H1 (cell line): ENCODE measurements around the gene MXRA7. TPM values are rescaled to one million over a fixed set of nuclear protein-coding genes. Genes with fewer than 3 reads are reported as not detected.

Experiments
- CTCF ChIA-PET: fragments of 300-600 bp; sonication (Branson Sonifier 250); formaldehyde crosslinking; loops from one replicate; lab custom pipeline; 2021; ENCODE audit not compliant: partially characterized antibody; lab: Charles Lee
- POLR2A ChIA-PET: fragments of 300-600 bp; sonication (Branson Sonifier 250); formaldehyde crosslinking; loops from one replicate; lab custom pipeline; 2021; ENCODE audit warnings: inconsistent platforms; ENCODE audit not compliant: partially characterized antibody; lab: Charles Lee
- DNase-seq, 2 experiments: peaks; one replicate each; pipeline versions ENCODE4 v3.0.0 to v3.0.0-alpha.2; 2010 to 2022; ENCODE audit warnings: low spot score in 2 of 2, low read depth in 1 of 2, mixed read lengths in 1 of 2
- FAIRE-seq: peaks from 2 replicates; lab custom pipeline; 2011; peaks lifted over from hg19 to GRCh38; lab: Jason Lieb, UNC
- H2AFZ ChIP-seq: 2 replicates; pipeline ENCODE4 v1.8.1; 2012; ENCODE audit warnings: low read length, inconsistent platforms
- H2AK5ac ChIP-seq: 2 replicates; pipeline ENCODE4 v1.6.1; 2013; ENCODE audit warnings: low read depth, low read length
- H2BK120ac ChIP-seq: replicated peaks from 2 replicates; pipeline ENCODE3; 2013; ENCODE audit warnings: low read depth, low read length, inconsistent platforms
- H2BK12ac ChIP-seq: 2 replicates; pipeline ENCODE4 v1.6.1; 2013; ENCODE audit warnings: low read depth, low read length
- H2BK15ac ChIP-seq: 2 replicates; pipeline ENCODE4 v1.6.1; 2013; ENCODE audit warnings: low read length
- H2BK20ac ChIP-seq: 2 replicates; pipeline ENCODE4 v1.6.1; 2013; ENCODE audit warnings: low read length
- H2BK5ac ChIP-seq: 2 replicates; pipeline ENCODE4 v1.6.1; 2013; ENCODE audit warnings: low read depth, low read length
- H3K14ac ChIP-seq: 2 replicates; pipeline ENCODE4 v1.6.1; 2013; ENCODE audit warnings: inconsistent platforms; ENCODE audit not compliant: insufficient read length
- H3K18ac ChIP-seq: 2 replicates; pipeline ENCODE4 v1.6.1; 2013; ENCODE audit warnings: low read length; ENCODE audit errors: extremely low read depth
- H3K23ac ChIP-seq: 2 replicates; pipeline ENCODE4 v1.6.1; 2013; ENCODE audit warnings: inconsistent platforms; ENCODE audit not compliant: insufficient read length
- H3K23me2 ChIP-seq: 2 replicates; pipeline ENCODE4 v1.6.1; 2013; ENCODE audit warnings: low read depth, low read length
- H3K27ac ChIP-seq: 2 replicates; pipeline ENCODE4 v1.6.1; 2011; ENCODE audit warnings: low read depth, low read length, inconsistent platforms
- H3K27me3 ChIP-seq, 4 experiments: replicated peaks in 1 of 4; 1 replicate in 1 of 4; 2 replicates in 3 of 4; pipeline versions ENCODE4 v1.6.1 to v1.8.1; 2011 to 2013; ENCODE audit warnings: low read length in 3 of 4, mild to moderate bottlenecking in 3 of 4, inconsistent platforms in 2 of 4, mixed read lengths in 2 of 4, moderate library complexity in 1 of 4; ENCODE audit not compliant: control insufficient read depth in 3 of 4, insufficient read depth in 3 of 4; ENCODE audit errors: extremely low read depth in 1 of 4
- H3K36me3 ChIP-seq, 4 experiments: 2 replicates each; pipeline versions ENCODE4 v1.6.1 to v1.8.1; 2011 to 2013; ENCODE audit warnings: mild to moderate bottlenecking in 4 of 4, low read length in 3 of 4, moderate library complexity in 2 of 4, control low read depth in 1 of 4, inconsistent platforms in 1 of 4; ENCODE audit not compliant: insufficient read depth in 4 of 4, control insufficient read depth in 2 of 4
- H3K4ac ChIP-seq: replicated peaks from 2 replicates; pipeline ENCODE3; 2013; ENCODE audit warnings: low read length, low read depth, mixed read lengths, inconsistent platforms; ENCODE audit not compliant: insufficient read length
- H3K4me1 ChIP-seq, 4 experiments: replicated peaks in 1 of 4; 1 replicate in 1 of 4; 2 replicates in 3 of 4; pipeline versions ENCODE4 v1.6.1 to v1.8.1; 2011 to 2013; ENCODE audit warnings: low read length in 3 of 4, inconsistent platforms in 2 of 4, mixed read lengths in 1 of 4; ENCODE audit not compliant: insufficient read depth in 4 of 4, control insufficient read depth in 3 of 4
- H3K4me2 ChIP-seq, 2 experiments: 2 replicates each; pipeline versions ENCODE4 v1.6.1 to v1.8.1; 2011 to 2013; ENCODE audit warnings: low read depth in 2 of 2, low read length in 2 of 2, control low read depth in 1 of 2, inconsistent platforms in 1 of 2, mild to moderate bottlenecking in 1 of 2; ENCODE audit not compliant: insufficient read depth in 1 of 2
- H3K4me3 ChIP-seq, 4 experiments: fragments of 200-600, 300-600 bp in 1 of 4; sonication (generic), shearing (Covaris generic), sonication (Bioruptor Twin) in 1 of 4; 2 replicates each; pipeline versions ENCODE4 v1.5.1 to v1.8.1; 2011 to 2016; ENCODE audit warnings: low read length in 4 of 4, low read depth in 3 of 4, control low read depth in 2 of 4, inconsistent platforms in 2 of 4, mild to moderate bottlenecking in 2 of 4, mixed read lengths in 1 of 4, moderate library complexity in 1 of 4; ENCODE audit not compliant: insufficient read depth in 2 of 4; ENCODE audit errors: extremely low read depth in 1 of 4
- H3K56ac ChIP-seq: replicated peaks from 2 replicates; pipeline ENCODE3; 2013; ENCODE audit warnings: low read depth, mild to moderate bottlenecking, mixed read lengths, low read length, inconsistent platforms; ENCODE audit not compliant: insufficient read length
- H3K79me1 ChIP-seq: 2 replicates; pipeline ENCODE4 v1.6.1; 2013; ENCODE audit warnings: low read depth, low read length, control low read depth
- H3K79me2 ChIP-seq, 2 experiments: 2 replicates each; pipeline versions ENCODE4 v1.6.1 to v1.8.1; 2012 to 2013; ENCODE audit warnings: low read length in 2 of 2, mild to moderate bottlenecking in 2 of 2, inconsistent platforms in 1 of 2; ENCODE audit not compliant: insufficient read depth in 2 of 2, control insufficient read depth in 1 of 2
- H3K9ac ChIP-seq, 4 experiments: replicated peaks in 1 of 4; 1 replicate in 1 of 4; 2 replicates in 3 of 4; pipeline versions ENCODE4 v1.6.1 to v1.8.1; 2011 to 2013; ENCODE audit warnings: low read depth in 3 of 4, low read length in 3 of 4, control low read depth in 2 of 4, mild to moderate bottlenecking in 2 of 4, moderate library complexity in 2 of 4, inconsistent platforms in 1 of 4; ENCODE audit errors: extremely low read depth in 1 of 4
- H3K9me3 ChIP-seq, 2 experiments: 2 replicates each; pipeline versions ENCODE4 v1.6.1 to v1.8.1; 2012 to 2013; ENCODE audit warnings: mild to moderate bottlenecking in 2 of 2, moderate library complexity in 2 of 2, control low read depth in 1 of 2, inconsistent platforms in 1 of 2, low read depth in 1 of 2, low read length in 1 of 2, mixed read lengths in 1 of 2; ENCODE audit not compliant: insufficient read depth in 2 of 2
- H4K20me1 ChIP-seq, 2 experiments: replicated peaks in 1 of 2; 2 replicates each; pipeline versions ENCODE3 to v1.8.1; 2011 to 2013; ENCODE audit warnings: inconsistent platforms in 2 of 2, low read length in 2 of 2, mild to moderate bottlenecking in 1 of 2; ENCODE audit not compliant: insufficient read depth in 2 of 2, control insufficient read depth in 1 of 2
- H4K5ac ChIP-seq: 2 replicates; pipeline ENCODE4 v1.6.1; 2013; ENCODE audit warnings: low read length, low read depth, mixed read lengths, inconsistent platforms; ENCODE audit not compliant: insufficient read length
- H4K8ac ChIP-seq: 2 replicates; pipeline ENCODE4 v1.8.0; 2013; ENCODE audit warnings: mild to moderate bottlenecking, moderate library complexity, low read length, inconsistent platforms; ENCODE audit not compliant: insufficient read depth; ENCODE audit errors: extremely low read depth
- H4K91ac ChIP-seq: replicated peaks from 2 replicates; pipeline ENCODE3; 2013; ENCODE audit warnings: low read length, mixed read lengths, inconsistent platforms; ENCODE audit not compliant: insufficient read length
- WGBS, 2 experiments: shearing (Covaris generic) in 1 of 2; methylation state at CpG; one replicate each; pipeline versions ENCODE4 v1.1.6 to v1.1.7; 2013 to 2015; ENCODE audit warnings: low lambda C conversion rate in 2 of 2, mixed read lengths in 2 of 2, inconsistent platforms in 1 of 2, low coverage in 1 of 2, missing lambda C conversion rate in 1 of 2; ENCODE audit not compliant: insufficient replicate concordance in 2 of 2, insufficient coverage in 1 of 2, insufficient read length in 1 of 2; ENCODE audit errors: extremely low coverage in 1 of 2, missing lambda C conversion rate in 1 of 2; 5-methylcytosine and 5-hydroxymethylcytosine counted together
- polyA plus RNA-seq, 7 experiments: library from polyadenylated mRNA; depleted of rRNA in 3 of 7; stranded (reverse) in 5 of 7; unstranded in 2 of 7; fragments of >200 nt in 5 of 7; fragments of 200-250 nt in 2 of 7; gene quantifications; 1 replicate in 5 of 7; 2 replicates in 1 of 7; 4 replicates in 1 of 7; pipeline versions ENCODE4 v1.2.1 to v1.2.3, GENCODE V29; 2011 to 2013; ENCODE audit warnings: missing spikeins in 2 of 7, mixed read lengths in 2 of 7
- total RNA-seq: library from RNA; stranded (reverse); fragmentation: NEBNext Ultra II Directional; extraction: Animal tissue kit (Norgen Biotek cat#: 25700); gene quantifications from 2 replicates; pipeline ENCODE4 v1.2.1, GENCODE V29; 2021

Gene MXRA7
- total and polyA plus RNA-seq, 2 of the 8 experiments (the other 6 are each of a cell fraction or from before 2014, with no cell fraction given) = 17.8 to 26.6 TPM

GRCh38 chr17:76675648-76676047, 35.1 kb downstream of the MXRA7 start:
- H3K56ac ChIP-seq = no peak overlapping the region
- H3K79me2 ChIP-seq = no peaks in the 10 kb centered on the region
- H4K91ac ChIP-seq = no peak overlapping the region
- no peak overlapping the region for H3K23ac ChIP-seq
- ChIA-PET CTCF (interaction anchor here (1.1 to 2.5 kb wide), 5 partner anchors 7 to 169 kb away, joined by 3 to 9 read pairs (median 3); no protein-coding TSS in a partner anchor), POLR2A (no interaction called here)
- no peak overlapping the region for H3K9ac ChIP-seq
- no peak overlapping the region for H2BK120ac ChIP-seq
- no peak overlapping the region for H3K27ac ChIP-seq
- FAIRE-seq = no peak
- H3K79me1 ChIP-seq = no peaks in the 10 kb centered on the region
- no peaks in the 10 kb centered on the region for H3K27me3 ChIP-seq
- no peak overlapping the region for H2BK15ac ChIP-seq
- DNase-seq = no peak
- H3K4ac ChIP-seq = no peak overlapping the region
- no peak overlapping the region for H2AFZ ChIP-seq
- no peaks in the 10 kb centered on the region for H3K36me3 ChIP-seq
- no peak overlapping the region for H4K8ac ChIP-seq
- H2BK20ac ChIP-seq = no peak overlapping the region
- H3K14ac ChIP-seq = no peak overlapping the region
- peaks cover 10% of the 10 kb centered on the region for H3K23me2 ChIP-seq
- no peak overlapping the region for H2AK5ac ChIP-seq
- no peak overlapping the region for H4K5ac ChIP-seq
- H3K9me3 ChIP-seq = no peaks in the 10 kb centered on the region
- no peak overlapping the region for H3K4me2 ChIP-seq
- no peak overlapping the region for H3K4me3 ChIP-seq
- no peak overlapping the region for H3K18ac ChIP-seq
- 94% methylated on average over 6 of the region's 6 CpGs; no CpG with 5 or more reads in 1 of the 2 experiments for WGBS, 2 experiments
- H2BK12ac ChIP-seq = no peak overlapping the region
- H2BK5ac ChIP-seq = no peak overlapping the region
- peaks cover 3 to 10% (median 7%) of the 10 kb centered on the region in 4 experiments for H3K4me1 ChIP-seq
- peaks cover 0 to 2% of the 10 kb centered on the region in 2 experiments for H4K20me1 ChIP-seq
